Type B pancreatic cell (in vitro differentiated cells): ENCODE data around the gene GASK1A. TPM values are rescaled to one million over a fixed set of nuclear protein-coding genes. Genes with fewer than 3 reads are reported as not detected.
A peak's percentile ranks its signal among the peaks of the same experiment; 100 is the strongest.
"Not testable (repeated sequence)": the region's sequence is repeated elsewhere in the genome, so short reads cannot be mapped to it uniquely, and the experiment has no call there.

Experiments used
- DNase-seq: peaks from one replicate; pipeline ENCODE4 v3.0.0; 2021; ENCODE audit warnings: mixed read lengths; ENCODE audit not compliant: unreplicated experiment; ENCODE audit errors: extremely low spot score
- H3K27ac Mint-ChIP-seq: 2 replicates; pipeline ENCODE4 v1.8.0; 2021; ENCODE audit warnings: mild to moderate bottlenecking, mixed read lengths
- H3K27me3 Mint-ChIP-seq: 2 replicates; pipeline ENCODE4 v1.8.0; 2021; ENCODE audit warnings: mixed read lengths
- H3K36me3 Mint-ChIP-seq: 2 replicates; pipeline ENCODE4 v1.8.0; 2021; ENCODE audit warnings: mixed read lengths
- H3K4me1 Mint-ChIP-seq: one replicate; pipeline ENCODE4 v1.8.0; 2021; ENCODE audit warnings: mixed read lengths; ENCODE audit not compliant: unreplicated experiment
- H3K4me3 Mint-ChIP-seq: 2 replicates; pipeline ENCODE4 v1.8.0; 2021; ENCODE audit warnings: mild to moderate bottlenecking, mixed read lengths
- H3K9me3 Mint-ChIP-seq: 2 replicates; pipeline ENCODE4 v1.8.0; 2021; ENCODE audit warnings: mixed read lengths
- total RNA-seq: library from RNA; stranded (reverse); gene quantifications from 2 replicates; pipeline ENCODE4 v1.2.1, GENCODE V29; 2021; ENCODE audit warnings: low replicate concordance
- TF ChIP-seq, protein P1 (sequence below): fragments of 200-600 bp; sonication (generic); conservative IDR thresholded peaks from 2 replicates; pipeline ENCODE4 v1.5.0; 2021; ENCODE audit warnings: antibody characterized with exemption, mild to moderate bottlenecking

The GASK1A gene
- total RNA-seq, 1 donor from 2014 or later = 0.89 TPM

DNA sequence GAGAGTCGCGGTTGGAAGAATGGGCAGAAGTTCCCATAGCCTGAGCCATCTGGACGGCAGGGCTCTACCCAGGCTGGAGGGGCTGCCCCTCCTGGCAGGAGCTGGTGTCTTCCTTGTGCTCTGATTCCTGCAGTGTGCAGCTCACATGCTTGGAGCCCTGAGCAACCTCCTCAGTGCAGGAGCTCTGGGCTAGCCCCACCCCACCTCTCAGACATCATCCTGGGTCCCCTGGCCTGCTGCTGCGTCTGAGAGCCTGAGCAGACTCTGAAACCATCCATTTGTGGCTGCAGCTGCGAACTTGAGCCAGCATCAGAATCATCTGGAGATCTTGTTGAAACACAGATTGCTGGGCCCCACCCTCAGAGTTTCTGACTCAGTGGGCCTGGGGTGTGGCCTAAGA lies 84.0 kb downstream of the GASK1A start:
- no peak overlapping the region for H3K27ac Mint-ChIP-seq
- no peaks in the 10 kb centered on the region for H3K36me3 Mint-ChIP-seq
- no peak for DNase-seq
- H3K4me1 Mint-ChIP-seq = no peaks in the 10 kb centered on the region
- no peaks in the 10 kb centered on the region for H3K9me3 Mint-ChIP-seq
- TF ChIP-seq, protein P1, sequence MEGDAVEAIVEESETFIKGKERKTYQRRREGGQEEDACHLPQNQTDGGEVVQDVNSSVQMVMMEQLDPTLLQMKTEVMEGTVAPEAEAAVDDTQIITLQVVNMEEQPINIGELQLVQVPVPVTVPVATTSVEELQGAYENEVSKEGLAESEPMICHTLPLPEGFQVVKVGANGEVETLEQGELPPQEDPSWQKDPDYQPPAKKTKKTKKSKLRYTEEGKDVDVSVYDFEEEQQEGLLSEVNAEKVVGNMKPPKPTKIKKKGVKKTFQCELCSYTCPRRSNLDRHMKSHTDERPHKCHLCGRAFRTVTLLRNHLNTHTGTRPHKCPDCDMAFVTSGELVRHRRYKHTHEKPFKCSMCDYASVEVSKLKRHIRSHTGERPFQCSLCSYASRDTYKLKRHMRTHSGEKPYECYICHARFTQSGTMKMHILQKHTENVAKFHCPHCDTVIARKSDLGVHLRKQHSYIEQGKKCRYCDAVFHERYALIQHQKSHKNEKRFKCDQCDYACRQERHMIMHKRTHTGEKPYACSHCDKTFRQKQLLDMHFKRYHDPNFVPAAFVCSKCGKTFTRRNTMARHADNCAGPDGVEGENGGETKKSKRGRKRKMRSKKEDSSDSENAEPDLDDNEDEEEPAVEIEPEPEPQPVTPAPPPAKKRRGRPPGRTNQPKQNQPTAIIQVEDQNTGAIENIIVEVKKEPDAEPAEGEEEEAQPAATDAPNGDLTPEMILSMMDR = no peak
- no peak overlapping the region for H3K4me3 Mint-ChIP-seq
- no peaks in the 10 kb centered on the region for H3K27me3 Mint-ChIP-seq

DNA sequence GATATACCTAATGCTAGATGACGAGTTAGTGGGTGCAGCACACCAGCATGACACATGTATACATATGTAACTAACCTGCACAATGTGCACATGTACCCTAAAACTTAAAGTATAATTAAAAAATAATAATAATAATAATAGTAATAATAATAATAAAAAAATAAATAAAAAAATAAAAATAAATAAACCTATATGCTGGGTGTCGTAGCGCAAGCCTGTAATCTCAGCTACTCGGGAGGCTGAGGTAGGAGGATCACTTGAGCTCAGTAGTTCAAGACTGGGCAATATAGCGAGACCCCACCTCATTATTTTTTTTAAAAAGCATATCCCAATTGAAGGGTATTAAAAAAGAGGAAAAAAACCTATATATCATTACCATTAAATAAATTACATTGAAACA lies 91.6 kb downstream of the GASK1A start:
- peaks cover 11% of the 10 kb centered on the region for H3K27me3 Mint-ChIP-seq
- not testable (repeated sequence) for H3K4me1 Mint-ChIP-seq, H3K4me3 Mint-ChIP-seq, H3K9me3 Mint-ChIP-seq, H3K36me3 Mint-ChIP-seq, H3K27ac Mint-ChIP-seq, DNase-seq

DNA sequence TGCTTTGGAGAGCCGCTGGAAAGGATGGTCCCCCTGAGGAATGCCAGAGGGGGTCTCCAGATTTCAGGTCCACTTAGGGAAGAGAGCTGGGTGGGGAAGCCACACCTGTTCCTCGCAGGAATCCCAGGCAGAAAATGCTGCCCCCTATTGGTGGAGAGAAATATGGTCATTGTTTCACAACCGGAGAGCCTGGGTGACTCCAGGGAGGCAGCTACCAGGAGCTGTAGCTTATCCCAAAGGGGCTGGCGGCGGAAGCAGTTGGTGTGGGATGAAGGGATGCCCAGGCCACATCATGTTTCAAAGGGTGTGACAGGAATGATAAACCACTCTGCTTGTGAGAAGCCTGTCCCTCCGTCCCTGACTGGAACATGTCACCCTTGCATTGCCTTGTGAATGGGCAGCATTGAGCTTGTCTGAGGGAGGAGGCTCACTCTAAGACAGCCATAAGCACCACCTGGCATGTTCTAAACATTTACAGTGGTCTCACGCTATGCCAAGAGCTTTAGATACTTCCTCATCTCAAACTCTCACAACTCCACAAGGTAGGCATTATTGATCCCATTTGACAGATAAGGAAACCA lies 92.3 kb downstream of the GASK1A start:
- Mint-ChIP-seq H3K27ac (no peak overlapping the region), H3K36me3 (no peaks in the 10 kb centered on the region), H3K4me1 (no peaks in the 10 kb centered on the region), H3K9me3 (no peaks in the 10 kb centered on the region), H3K27me3 (peaks cover 11% of the 10 kb centered on the region), H3K4me3 (no peak overlapping the region)
- TF ChIP-seq, protein P1 = peak; percentile 68
- no peak for DNase-seq

DNA sequence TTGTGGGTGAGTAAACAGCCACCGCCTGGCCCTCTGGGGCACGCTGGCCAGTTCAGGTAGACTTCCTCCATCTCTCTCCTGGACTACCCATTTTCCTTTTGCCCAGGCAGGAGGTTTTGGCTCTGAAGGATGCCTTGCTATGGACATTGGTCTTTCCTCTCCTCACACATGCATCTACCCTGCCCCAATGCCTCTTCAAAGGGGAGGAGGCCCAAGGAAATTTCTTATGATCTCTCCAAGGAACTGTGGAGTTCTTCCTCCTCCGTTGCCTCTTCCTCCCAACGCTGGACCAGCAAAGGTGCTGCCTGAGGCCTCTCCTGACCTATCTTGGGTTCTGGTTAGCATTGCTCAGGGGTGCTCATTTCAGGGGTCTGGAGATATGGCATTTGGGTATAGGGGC lies 93.2 kb downstream of the GASK1A start:
- peaks cover 11% of the 10 kb centered on the region for H3K27me3 Mint-ChIP-seq
- H3K4me1 Mint-ChIP-seq = no peaks in the 10 kb centered on the region
- no peak overlapping the region for H3K27ac Mint-ChIP-seq
- no peaks in the 10 kb centered on the region for H3K9me3 Mint-ChIP-seq
- H3K4me3 Mint-ChIP-seq = no peak overlapping the region
- DNase-seq = no peak
- H3K36me3 Mint-ChIP-seq = no peaks in the 10 kb centered on the region
- TF ChIP-seq, protein P1 = no peak

DNA sequence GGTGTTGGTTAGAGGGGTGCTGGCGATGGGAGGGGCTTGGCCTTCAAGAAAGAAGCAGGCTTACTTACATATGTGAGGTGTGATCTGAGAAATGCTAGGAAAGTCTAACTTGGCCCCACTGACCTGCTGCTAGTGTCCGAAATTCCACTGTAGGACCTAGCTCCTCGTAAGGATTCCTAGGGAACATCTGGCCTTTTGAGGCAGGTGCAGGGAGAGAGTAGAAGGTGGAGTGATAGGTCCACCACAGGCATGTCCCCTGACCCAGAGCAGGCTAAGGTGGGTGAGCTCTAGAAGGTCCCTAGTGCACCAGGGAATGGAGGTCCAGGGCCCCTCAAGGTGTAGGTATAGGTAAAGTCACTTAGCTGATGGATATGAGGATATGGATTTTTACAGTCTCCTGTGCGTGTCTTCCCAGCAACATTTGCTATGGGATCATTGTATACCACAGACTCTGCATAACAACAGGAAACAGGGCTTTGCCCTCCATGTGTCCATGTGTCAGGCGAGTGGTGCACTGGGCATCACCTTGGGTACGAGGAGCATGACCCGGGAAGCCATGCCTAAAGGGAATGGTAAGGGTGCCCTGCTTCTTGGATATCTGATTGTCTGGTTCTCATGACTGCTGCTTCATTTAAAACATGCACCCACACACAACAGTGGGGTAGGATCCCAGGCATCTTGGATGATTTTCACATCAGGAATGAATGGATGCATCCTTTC lies 94.2 kb downstream of the GASK1A start:
- H3K27me3 Mint-ChIP-seq = peaks cover 11% of the 10 kb centered on the region
- peaks cover 3% of the 10 kb centered on the region for H3K9me3 Mint-ChIP-seq
- TF ChIP-seq, protein P1 = no peak
- no peak overlapping the region for H3K27ac Mint-ChIP-seq
- no peak for DNase-seq
- peaks cover 7% of the 10 kb centered on the region for H3K36me3 Mint-ChIP-seq
- no peaks in the 10 kb centered on the region for H3K4me1 Mint-ChIP-seq
- H3K4me3 Mint-ChIP-seq = no peak overlapping the region

DNA sequence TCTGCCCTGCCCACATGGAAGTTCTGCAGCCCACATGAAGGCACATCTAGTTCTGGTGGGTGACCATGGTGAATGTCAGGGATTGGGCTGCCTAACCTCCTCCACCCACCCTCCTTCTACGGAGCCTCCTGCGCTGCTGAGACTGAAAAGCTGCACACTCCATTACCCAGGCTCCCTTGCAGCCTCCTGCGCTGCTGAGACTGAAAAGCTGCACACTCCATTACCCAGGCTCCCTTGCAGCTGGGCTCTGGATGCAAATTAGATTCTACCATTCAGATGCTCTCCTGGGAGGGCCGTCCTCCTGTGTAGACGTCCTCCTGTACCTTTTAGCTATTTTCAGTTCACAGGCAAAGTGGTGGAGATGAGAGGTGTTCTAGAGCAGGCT lies 94.7 kb downstream of the GASK1A start:
- H3K4me3 Mint-ChIP-seq = no peak overlapping the region
- TF ChIP-seq, protein P1 = no peak
- peaks cover 4% of the 10 kb centered on the region for H3K9me3 Mint-ChIP-seq
- H3K36me3 Mint-ChIP-seq = peaks cover 11% of the 10 kb centered on the region
- H3K27ac Mint-ChIP-seq = no peak overlapping the region
- peaks cover 11% of the 10 kb centered on the region for H3K27me3 Mint-ChIP-seq
- H3K4me1 Mint-ChIP-seq = no peaks in the 10 kb centered on the region
- DNase-seq = no peak
